ENCODE results near the gene GAPDH. TPM values are rescaled to one million over a fixed set of nuclear protein-coding genes. Genes with fewer than 3 reads are reported as not detected.
"Not testable (repeated sequence)": the region's sequence is repeated elsewhere in the genome, so short reads cannot be mapped to it uniquely, and the experiment has no call there.

Gene GAPDH
- total RNA-seq, 1 donor from 2014 or later: 3,825 TPM

GRCh38 chr12:6546016-6546415 is 11.7 kb downstream of the GAPDH start:
- ATAC-seq: no peak

DNA sequence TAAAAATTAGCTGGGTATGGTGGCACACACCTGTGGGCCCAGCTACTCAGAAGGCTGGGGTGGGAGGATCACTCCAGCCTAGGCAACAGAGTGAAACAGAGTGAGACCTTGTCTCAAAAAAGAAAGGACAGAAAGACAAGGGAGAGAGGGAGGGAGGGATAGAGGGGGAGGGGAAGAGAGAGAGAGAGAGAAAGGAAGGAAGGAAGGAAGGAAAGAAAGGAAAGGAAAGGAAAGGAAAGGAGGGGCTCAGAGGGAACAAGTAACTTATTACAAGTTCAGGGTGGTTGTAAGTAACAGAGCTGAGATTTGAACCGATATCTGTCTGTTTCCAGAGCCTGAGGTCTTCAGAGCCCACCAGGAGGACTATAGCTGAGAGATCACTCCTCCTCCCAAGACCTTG is 13.2 kb downstream of the GAPDH start:
- no peak for ATAC-seq

DNA sequence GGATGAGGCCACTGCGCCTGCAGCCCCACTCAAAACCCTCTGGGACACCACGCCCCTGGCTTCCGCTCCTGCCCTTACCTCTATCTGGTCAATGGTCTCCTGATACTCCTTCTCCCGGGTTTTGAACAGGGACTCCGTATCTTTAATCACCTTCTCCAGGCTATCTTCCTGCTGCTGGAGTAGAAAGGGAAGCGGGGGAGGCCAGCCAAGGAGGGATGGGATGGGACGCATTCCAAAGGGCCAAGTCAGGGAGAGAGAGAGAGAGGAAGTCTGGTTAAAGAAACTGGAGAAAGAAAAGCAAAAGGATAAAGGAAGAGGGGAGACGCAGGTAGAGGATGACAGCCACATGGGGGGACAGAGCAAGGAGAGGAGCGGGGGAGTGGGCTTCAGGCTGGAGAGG is 13.7 kb downstream of the GAPDH start:
- ATAC-seq: no peak

DNA sequence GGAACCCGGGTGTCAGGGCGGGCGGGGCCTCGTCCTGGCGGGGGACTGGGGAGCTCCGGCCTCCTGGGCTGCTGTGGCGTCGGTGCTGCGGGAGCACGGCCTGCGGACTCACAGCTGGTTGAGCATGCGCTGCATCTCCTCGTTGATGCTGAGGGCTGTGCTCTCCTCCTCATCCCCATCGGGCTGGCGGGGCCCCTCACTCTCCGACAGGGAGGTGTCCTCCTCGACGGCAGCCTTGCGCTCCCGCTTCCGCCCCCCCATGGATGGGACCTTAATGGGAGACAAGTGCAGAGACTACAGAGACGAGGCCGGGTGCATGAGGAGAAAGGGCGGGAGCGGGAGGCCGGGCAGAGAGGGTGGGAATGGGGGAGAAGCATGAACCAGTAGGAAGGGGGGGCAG is 14.2 kb downstream of the GAPDH start:
- ATAC-seq: no peak

- ATAC-seq: no peak
Measured at GRCh38 chr12:6548966-6549683, 14.8 kb downstream of the GAPDH start.

DNA sequence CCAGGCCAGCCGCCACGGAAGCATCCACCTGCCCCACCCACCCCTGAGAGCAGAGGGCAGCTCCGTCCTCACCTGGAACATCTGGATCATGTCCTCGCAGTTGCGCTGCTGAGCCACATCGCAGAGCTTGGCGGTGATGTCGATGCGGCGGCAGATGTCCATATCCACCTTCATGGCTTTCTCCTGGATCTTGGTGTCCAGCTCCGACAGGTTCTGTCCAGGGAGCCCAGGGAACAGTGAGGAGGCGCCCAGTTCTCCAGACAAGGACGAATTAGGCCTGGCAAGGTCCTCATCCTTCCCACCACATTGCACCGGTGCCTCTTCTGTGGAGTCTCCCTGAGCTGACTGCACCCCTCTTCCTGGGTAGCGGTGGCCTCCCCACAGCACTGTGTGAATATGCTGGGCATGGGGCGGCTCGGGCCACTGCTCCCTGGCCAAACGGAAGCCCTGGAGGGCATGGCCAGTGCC is 15.4 kb downstream of the GAPDH start:
- ATAC-seq: no peak

DNA sequence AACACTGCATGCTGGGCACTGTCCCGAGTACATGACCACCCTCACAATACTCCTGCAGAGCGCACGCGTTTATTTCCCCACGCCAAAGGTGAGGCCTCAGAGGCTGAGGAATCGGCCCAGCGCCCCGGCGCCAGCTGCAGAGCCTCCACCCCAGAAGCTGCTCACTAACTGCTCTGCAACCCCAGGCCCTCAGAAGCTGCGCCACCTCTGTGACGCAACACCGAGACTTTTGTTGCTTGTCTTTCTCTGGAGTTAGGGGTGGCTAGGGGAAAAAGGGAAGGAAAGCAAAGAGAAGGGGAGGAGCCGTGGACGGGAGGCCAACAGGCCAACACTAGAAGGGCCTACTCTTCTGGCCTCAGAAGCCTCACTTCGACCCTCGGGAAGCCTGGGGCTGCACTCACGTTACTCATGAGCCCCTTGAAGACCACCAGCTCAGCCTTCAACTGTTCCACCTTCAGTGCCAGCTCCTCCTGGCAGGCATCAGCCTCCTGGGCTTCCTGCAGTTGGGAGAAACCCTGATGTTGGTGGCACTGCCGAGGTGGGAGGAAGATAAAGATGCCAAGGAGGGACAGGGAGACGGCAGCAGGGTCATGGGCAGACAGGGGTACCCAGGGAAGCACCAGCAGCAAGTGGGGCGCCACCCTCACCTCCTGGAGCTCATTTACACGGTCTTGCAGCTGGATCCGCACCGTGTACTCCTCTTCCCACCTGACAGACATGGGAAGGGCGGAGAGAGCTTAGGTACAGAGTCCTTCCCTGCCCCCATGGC is 16.2 kb downstream of the GAPDH start:
- no peak for ATAC-seq

- ATAC-seq: peak; percentile 31
Measured at GRCh38 chr12:6551063-6551461, 16.7 kb downstream of the GAPDH start.

DNA sequence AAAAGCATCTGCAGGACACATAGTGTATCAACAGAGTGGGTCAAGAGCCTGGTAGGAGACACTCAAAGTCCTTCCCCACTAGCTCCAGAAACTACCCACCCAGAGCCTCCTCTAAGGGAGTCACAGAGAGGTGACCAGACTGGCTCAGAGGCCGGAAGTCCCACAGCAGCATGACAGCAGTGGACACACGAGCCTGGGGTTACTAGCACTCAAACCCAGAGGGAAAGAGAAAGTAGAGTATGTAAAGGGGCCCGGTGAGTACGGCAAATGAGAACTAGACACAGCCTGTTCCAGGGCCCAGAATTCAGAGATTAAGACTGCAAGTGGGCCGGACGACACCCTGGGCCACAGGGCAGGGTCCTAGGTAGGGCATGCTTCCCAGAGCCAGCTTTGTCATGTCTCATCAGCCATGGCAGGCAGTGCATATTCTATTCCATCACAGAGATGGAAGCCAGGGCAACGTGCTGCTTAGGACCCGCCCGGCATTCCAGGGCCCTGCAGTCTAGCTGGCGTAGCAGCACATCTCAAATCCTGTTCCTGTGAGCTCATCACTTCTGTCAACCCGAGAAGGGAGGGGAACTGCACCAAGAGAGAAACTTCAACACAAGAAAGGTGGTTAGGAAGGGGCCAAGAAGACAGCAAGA is 17.3 kb downstream of the GAPDH start:
- peak; percentile 27 for ATAC-seq

- ATAC-seq: no peak
Measured at GRCh38 chr12:6552140-6552551, 17.8 kb downstream of the GAPDH start.

DNA sequence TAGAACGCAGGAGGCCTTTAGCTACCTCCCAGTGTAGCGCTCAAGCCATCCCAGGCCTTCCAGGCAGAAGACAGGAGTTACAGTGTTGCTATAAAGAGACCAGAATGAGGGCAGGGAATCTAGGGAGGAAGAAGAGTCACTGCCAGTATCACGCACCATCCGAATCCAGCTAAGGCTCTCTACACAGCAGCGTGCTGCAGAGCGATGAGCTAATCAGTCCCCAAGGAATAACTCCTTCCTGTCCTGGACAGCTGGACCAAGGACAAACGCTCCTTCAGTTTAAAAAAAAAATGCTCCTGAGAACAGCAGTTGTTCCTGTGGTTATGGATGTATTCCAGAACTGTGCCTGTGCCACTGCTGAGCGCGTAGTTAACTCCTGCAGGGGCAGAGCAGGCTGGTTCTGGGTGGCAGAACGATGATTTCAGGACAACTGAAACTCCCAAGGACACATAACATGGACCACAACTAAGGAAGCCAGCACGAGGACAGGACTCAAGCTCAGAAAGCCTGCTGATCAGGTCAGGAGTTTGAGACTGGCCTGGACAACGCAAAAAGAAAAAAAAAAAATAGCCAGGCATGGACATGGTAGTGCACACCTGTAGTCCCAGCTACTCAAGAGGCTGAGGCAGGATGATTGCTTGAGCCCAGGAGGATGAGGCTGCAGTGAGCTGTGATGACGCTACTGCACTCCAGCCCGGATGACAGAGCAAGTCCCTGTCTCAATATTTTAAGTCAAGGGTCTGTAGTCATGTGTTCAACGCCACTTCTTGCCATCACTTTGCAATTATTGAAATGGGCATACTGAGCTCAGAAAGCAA is 18.9 kb downstream of the GAPDH start:
- ATAC-seq: no peak

- peak; percentile 25 for ATAC-seq
Measured at GRCh38 chr12:6554168-6555017, 20.1 kb downstream of the GAPDH start.

DNA sequence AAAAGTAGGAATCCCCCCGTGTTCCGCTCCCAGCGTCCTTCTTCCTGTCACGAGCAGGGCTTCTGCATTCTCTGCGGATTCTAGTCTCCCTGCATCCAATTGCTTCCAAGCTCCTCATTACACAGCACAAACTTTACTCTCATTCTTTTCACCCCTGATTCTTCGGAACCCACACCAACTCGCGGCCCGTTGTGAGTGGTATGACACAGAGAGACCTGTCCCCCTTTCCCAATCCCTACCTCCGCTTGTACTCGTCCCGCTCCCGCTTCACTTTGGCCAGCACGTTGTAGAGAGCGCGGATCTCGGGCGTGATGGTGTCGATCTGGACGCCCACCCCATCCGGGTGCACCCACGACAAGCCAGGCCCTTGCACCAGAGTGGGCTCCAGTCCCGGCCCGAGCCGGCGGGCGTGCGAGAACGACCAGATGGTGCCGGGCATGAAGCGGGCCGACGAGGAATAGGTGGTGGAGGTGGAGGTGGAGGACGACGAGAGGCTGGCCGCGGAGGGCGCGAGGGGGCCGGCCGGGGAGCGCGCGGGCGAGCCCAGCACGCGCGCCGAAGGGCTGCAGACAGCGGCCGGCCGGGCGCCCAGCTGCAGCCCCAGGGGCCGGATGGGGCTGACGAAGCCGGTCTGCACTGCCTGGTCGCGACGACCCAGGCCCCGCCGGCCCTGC is 20.8 kb downstream of the GAPDH start:
- no peak for ATAC-seq

GRCh38 chr12:6556496-6556817 is 22.1 kb downstream of the GAPDH start:
- ATAC-seq: not testable (repeated sequence)

DNA sequence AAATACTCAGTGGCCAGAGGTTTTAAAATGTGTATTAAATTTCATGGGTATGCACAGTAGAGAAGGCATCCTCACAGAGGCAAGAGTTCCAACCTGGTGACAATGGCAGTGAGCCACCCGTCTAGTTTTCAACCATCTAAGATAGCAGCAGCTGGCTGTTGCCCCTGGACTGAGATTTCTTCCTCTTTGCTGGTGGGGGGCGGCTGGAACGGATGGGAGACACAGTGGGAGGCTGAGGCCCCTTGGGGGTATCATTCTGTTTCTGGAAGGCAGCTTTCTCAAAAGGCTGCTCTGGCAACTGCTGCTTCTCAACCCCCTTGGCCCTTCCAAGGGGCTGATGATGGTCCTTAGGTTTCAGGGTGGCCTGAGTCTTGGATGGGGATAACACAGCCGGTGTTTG is 22.5 kb downstream of the GAPDH start:
- no peak for ATAC-seq

DNA sequence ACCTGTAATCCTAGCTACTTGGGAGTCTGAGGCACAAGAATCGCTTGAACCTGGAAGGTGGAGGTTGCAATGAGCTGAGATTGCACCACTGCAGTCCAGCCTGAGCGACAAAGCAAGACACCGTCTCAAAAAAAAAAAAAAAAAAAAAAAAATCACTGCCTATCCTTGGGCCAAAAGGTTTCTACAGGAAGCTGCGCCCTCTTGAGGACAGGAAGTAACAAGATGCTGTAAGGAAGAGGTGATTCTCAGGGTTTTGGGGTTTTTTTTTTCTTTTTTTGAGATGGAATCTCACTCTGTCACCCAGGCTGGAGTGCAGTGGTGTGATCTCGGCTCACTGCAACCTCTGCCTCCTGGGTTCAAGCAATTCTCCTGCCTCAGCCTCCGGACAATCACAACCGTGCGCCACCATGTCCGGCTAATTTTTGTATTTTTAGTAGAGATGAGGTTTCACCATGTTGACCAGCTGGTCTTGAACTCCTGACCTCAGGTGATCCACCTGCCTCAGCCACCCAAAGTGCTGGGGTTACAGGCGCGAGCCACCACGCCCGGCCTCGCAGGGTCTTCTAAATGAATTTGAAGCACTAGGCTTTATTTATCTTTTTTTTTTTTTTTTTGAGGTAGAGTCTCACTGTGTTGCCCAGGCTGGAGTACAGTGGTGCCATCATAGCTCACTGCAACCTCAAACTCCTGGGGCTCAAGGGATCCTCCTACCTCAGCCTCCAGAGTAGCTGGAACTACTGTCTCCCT is 23.9 kb downstream of the GAPDH start:
- ATAC-seq: peak; percentile 8

DNA sequence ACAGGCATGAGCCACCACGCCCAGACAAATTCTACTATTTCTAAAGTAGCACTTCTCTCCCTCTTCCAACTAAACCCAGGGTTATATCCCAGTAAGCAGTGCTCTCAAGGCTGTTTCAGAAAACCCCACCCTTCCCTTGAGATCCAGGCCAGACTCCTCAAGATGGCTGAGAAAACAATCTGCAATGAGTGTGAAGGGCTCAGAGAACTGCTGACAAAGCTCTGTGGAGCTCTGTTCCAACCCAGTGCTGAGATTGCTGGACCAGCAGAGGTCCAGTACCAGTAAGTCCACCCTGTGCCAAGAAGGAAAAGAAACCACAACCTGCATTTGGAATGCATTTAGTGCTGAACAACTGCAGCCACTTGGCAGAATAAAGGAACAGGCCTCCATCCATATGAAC is 25.2 kb downstream of the GAPDH start:
- ATAC-seq: no peak

GRCh38 chr12:6560501-6561205 is 26.3 kb downstream of the GAPDH start:
- ATAC-seq: no peak

- no peak for ATAC-seq
Measured at GRCh38 chr12:6562881-6563280, 28.6 kb downstream of the GAPDH start.
